WTC11 (cell line): ENCODE results near the gene RAD9A. TPM values are rescaled to one million over a fixed set of nuclear protein-coding genes. Genes with fewer than 3 reads are reported as not detected.
A peak's percentile ranks its signal among the peaks of the same experiment; 100 is the strongest.

Experiments
- ATAC-seq: fragments of 200-7000 bp; cut with Tn5 transposase; 2 replicates; pipeline ENCODE4 v1.10.0; 2021; ENCODE audit warnings: mild to moderate bottlenecking, moderate library complexity
- CTCF ChIA-PET: fragments of 300-600 bp; sonication (Branson Sonifier 250); formaldehyde crosslinking; loops from one replicate; lab custom pipeline; 2021; ENCODE audit warnings: antibody characterized with exemption; lab: Charles Lee
- POLR2A ChIA-PET: fragments of 350-600 bp; sonication (Branson Sonifier 250); formaldehyde crosslinking; loops from one replicate; lab custom pipeline; 2021; ENCODE audit warnings: antibody characterized with exemption; lab: Charles Lee
- DNase-seq: peaks from one replicate; pipeline ENCODE4 v3.0.0; 2021; ENCODE audit warnings: low spot score
- H3K27ac Mint-ChIP-seq: 2 replicates; pipeline ENCODE4 v1.8.0; 2021; ENCODE audit warnings: mixed read lengths
- H3K27me3 Mint-ChIP-seq: 2 replicates; pipeline ENCODE4 v1.8.0; 2021; ENCODE audit warnings: low read depth, mild to moderate bottlenecking, moderate library complexity, mixed read lengths
- H3K36me3 Mint-ChIP-seq: 2 replicates; pipeline ENCODE4 v1.8.0; 2021; ENCODE audit warnings: mixed read lengths
- H3K4me1 Mint-ChIP-seq: 2 replicates; pipeline ENCODE4 v1.8.0; 2022; ENCODE audit warnings: mixed read lengths
- H3K4me3 Mint-ChIP-seq: 2 replicates; pipeline ENCODE4 v1.8.0; 2021; ENCODE audit warnings: mild to moderate bottlenecking, moderate library complexity, mixed read lengths
- H3K9me3 Mint-ChIP-seq: 2 replicates; pipeline ENCODE4 v1.8.0; 2021; ENCODE audit warnings: mixed read lengths
- ATF1 ChIP-seq: sonication (generic); formaldehyde crosslinking; IDR thresholded peaks from 2 replicates; pipeline ENCODE4 v1.8.1; 2023; ENCODE audit warnings: mild to moderate bottlenecking, moderate library complexity, missing genetic modification reagents
- CREM ChIP-seq: sonication (generic); formaldehyde crosslinking; IDR thresholded peaks from 2 replicates; pipeline ENCODE4 v1.8.1; 2022; ENCODE audit warnings: mild to moderate bottlenecking, missing genetic modification reagents, moderate library complexity
- CTCF ChIP-seq: fragments of 200-600 bp; IDR thresholded peaks from 2 replicates; pipeline ENCODE4 v1.8.0; 2022; ENCODE audit warnings: antibody characterized with exemption
- EMX1 ChIP-seq: fragments of 250-450 bp; sonication (Bioruptor Pico); IDR thresholded peaks from 2 replicates; pipeline ENCODE4 v1.8.0; 2021; ENCODE audit warnings: mild to moderate bottlenecking
- ETV6 ChIP-seq: sonication (generic); formaldehyde crosslinking; IDR thresholded peaks from 2 replicates; pipeline ENCODE4 v1.8.1; 2022; ENCODE audit warnings: mild to moderate bottlenecking, missing genetic modification reagents
- GRHL2 ChIP-seq: fragments of 250-450 bp; sonication (Bioruptor Pico); IDR thresholded peaks from 2 replicates; pipeline ENCODE4 v1.8.0; 2022; ENCODE audit warnings: mild to moderate bottlenecking, moderate library complexity; ENCODE audit not compliant: insufficient replicate concordance, severe bottlenecking
- HMGA2 ChIP-seq: fragments of 250-450 bp; sonication (Bioruptor Pico); IDR thresholded peaks from 2 replicates; pipeline ENCODE4 v1.4.0; 2021; ENCODE audit warnings: mild to moderate bottlenecking, moderate library complexity
- JAZF1 ChIP-seq: fragments of 250-450 bp; sonication (Bioruptor Pico); IDR thresholded peaks from 2 replicates; pipeline ENCODE4 v1.9.0; 2021; ENCODE audit warnings: moderate library complexity, mild to moderate bottlenecking, inconsistent platforms
- NFATC4 ChIP-seq: fragments of 250-450 bp; sonication (Bioruptor Pico); IDR thresholded peaks from 2 replicates; pipeline ENCODE4 v1.9.0; 2021; ENCODE audit warnings: mild to moderate bottlenecking
- NFYB ChIP-seq: sonication (generic); formaldehyde crosslinking; conservative IDR thresholded peaks from 2 replicates; pipeline ENCODE4 v1.8.0; 2022; ENCODE audit warnings: low read depth, missing genetic modification reagents
- NR1H2 ChIP-seq: sonication (generic); formaldehyde crosslinking; IDR thresholded peaks from 2 replicates; pipeline ENCODE4 v1.9.0; 2021; ENCODE audit warnings: mild to moderate bottlenecking, moderate library complexity, missing genetic modification reagents
- NR3C1 ChIP-seq: sonication (generic); formaldehyde crosslinking; conservative IDR thresholded peaks from 2 replicates; pipeline ENCODE4 v1.8.1; 2023; ENCODE audit warnings: low read depth, mild to moderate bottlenecking, missing genetic modification reagents
- ZNF121 ChIP-seq: sonication (generic); formaldehyde crosslinking; IDR thresholded peaks from 2 replicates; pipeline ENCODE4 v1.8.0; 2023; ENCODE audit warnings: missing genetic modification reagents
- ZNF138 ChIP-seq: sonication (generic); formaldehyde crosslinking; conservative IDR thresholded peaks from 2 replicates; pipeline ENCODE4 v1.8.1; 2022; ENCODE audit warnings: mild to moderate bottlenecking, moderate library complexity, missing genetic modification reagents
- ZNF219 ChIP-seq: sonication (generic); formaldehyde crosslinking; IDR thresholded peaks from 2 replicates; pipeline ENCODE4 v1.8.0; 2023; ENCODE audit warnings: missing genetic modification reagents, mild to moderate bottlenecking, borderline replicate concordance
- ZSCAN18 ChIP-seq: fragments of 250-450 bp; sonication (Bioruptor Pico); IDR thresholded peaks from 2 replicates; pipeline ENCODE4 v2.1.2; 2022; ENCODE audit warnings: mild to moderate bottlenecking, moderate library complexity
- total RNA-seq: library from RNA; stranded (reverse); gene quantifications from 3 replicates; pipeline ENCODE4 v1.2.3, GENCODE V29; 2021
- TF ChIP-seq, protein P1 (sequence below): sonication (generic); formaldehyde crosslinking; IDR thresholded peaks from 2 replicates; pipeline ENCODE4 v1.8.1; 2022; ENCODE audit warnings: low read depth, mild to moderate bottlenecking, moderate library complexity, missing genetic modification reagents, borderline replicate concordance
- TF ChIP-seq, protein P2 (sequence below): fragments of 250-450 bp; sonication (Bioruptor Pico); IDR thresholded peaks from 2 replicates; pipeline ENCODE4 v1.8.0; 2021; ENCODE audit warnings: mild to moderate bottlenecking
- TF ChIP-seq, protein P3 (sequence below): fragments of 250-450 bp; sonication (Bioruptor Pico); IDR thresholded peaks from 2 replicates; pipeline ENCODE4 v1.9.0; 2021; ENCODE audit warnings: moderate library complexity, mild to moderate bottlenecking, inconsistent platforms, borderline replicate concordance
- TF ChIP-seq, protein P4 (sequence below): sonication (generic); formaldehyde crosslinking; IDR thresholded peaks from 2 replicates; pipeline ENCODE4 v1.8.0; 2022; ENCODE audit warnings: mild to moderate bottlenecking, missing genetic modification reagents

RAD9A gene
- total RNA-seq, 1 experiment from 2014 or later, result 45.5 TPM

DNA sequence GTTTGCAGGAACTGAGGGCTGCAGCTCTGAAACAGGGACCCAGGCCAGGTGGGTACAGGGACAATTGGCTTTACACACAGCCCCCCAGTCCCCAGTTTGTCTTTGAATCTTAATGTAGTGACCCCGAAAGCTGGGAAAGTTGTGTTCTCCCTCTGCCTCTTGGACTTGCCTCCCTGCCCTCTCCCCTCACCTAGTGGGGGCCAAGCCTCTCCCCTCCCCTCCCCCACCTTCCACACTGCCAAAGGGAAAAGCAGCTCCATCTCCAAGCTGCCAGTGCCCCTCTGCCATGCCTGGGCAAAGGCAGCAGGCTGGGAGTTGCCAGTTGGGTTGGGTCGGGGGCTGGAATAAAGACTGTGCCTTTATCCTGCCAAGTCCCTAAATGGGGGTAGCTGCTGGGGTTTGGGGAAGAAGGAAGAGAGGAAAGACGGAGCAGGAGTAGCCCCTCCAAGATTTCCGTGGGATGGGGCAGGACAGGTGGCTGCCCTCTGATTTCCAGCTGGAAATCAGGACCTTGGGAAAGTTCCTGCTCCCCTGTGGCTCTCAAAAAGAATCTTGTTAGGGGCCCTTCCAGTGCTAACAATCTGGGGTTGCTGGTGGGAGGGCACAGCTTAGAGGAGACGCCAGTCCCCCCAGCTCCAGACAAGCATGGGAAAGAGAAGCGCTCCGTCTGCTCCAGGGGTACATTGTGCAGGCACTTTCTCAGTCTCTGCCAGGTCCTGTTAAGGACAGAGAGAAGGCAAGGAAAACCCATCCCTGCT lies 15.5 kb upstream of the RAD9A start (continued):
- TF ChIP-seq ZNF219 (no peak), ETV6 (CRISPR knock-in tag) (no peak), NFATC4 (no peak), CTCF (no peak)

- CTCF ChIA-PET, result interaction anchor here (1.4 to 25.7 kb wide), 6 partner anchors 12 to 115 kb away, joined by 5 to 842 read pairs (median 12); partner anchors contain the start of genes POLD4 and PPP1CA
- POLR2A ChIA-PET, result interaction anchor here (0.7 to 1.2 kb wide), 2 partner anchors 19 to 20 kb away, joined by 3 read pairs; no protein-coding TSS in a partner anchor
- no peak overlapping the region for H3K27ac Mint-ChIP-seq
- TF ChIP-seq ZNF138 (CRISPR knock-in tag) (no peak), ZNF121 (CRISPR knock-in tag) (peak; percentile 84), NR3C1 (CRISPR knock-in tag) (no peak), NR1H2 (CRISPR knock-in tag) (no peak)
- TF ChIP-seq, protein P1, sequence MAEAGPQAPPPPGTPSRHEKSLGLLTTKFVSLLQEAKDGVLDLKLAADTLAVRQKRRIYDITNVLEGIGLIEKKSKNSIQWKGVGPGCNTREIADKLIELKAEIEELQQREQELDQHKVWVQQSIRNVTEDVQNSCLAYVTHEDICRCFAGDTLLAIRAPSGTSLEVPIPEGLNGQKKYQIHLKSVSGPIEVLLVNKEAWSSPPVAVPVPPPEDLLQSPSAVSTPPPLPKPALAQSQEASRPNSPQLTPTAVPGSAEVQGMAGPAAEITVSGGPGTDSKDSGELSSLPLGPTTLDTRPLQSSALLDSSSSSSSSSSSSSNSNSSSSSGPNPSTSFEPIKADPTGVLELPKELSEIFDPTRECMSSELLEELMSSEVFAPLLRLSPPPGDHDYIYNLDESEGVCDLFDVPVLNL (CRISPR knock-in tag), result no peak
- TF ChIP-seq, protein P2, sequence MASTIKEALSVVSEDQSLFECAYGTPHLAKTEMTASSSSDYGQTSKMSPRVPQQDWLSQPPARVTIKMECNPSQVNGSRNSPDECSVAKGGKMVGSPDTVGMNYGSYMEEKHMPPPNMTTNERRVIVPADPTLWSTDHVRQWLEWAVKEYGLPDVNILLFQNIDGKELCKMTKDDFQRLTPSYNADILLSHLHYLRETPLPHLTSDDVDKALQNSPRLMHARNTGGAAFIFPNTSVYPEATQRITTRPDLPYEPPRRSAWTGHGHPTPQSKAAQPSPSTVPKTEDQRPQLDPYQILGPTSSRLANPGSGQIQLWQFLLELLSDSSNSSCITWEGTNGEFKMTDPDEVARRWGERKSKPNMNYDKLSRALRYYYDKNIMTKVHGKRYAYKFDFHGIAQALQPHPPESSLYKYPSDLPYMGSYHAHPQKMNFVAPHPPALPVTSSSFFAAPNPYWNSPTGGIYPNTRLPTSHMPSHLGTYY (CRISPR knock-in tag), result no peak
- TF ChIP-seq, protein P3, sequence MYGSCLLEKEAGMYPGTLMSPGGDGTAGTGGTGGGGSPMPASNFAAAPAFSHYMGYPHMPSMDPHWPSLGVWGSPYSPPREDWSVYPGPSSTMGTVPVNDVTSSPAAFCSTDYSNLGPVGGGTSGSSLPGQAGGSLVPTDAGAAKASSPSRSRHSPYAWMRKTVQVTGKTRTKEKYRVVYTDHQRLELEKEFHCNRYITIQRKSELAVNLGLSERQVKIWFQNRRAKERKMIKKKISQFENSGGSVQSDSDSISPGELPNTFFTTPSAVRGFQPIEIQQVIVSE, result no peak
- TF ChIP-seq, all 79 proteins: peak for 1
- Mint-ChIP-seq H3K4me3 (no peak overlapping the region), H3K27me3 (peaks cover 61% of the 10 kb centered on the region), H3K9me3 (no peaks in the 10 kb centered on the region), H3K4me1 (peaks cover 29% of the 10 kb centered on the region), H3K36me3 (no peaks in the 10 kb centered on the region)
- DNase-seq (no peak), ATAC-seq (no peak)
Measured at GRCh38 chr11:67376873-67377808, 14.6 kb upstream of the RAD9A start.

DNA sequence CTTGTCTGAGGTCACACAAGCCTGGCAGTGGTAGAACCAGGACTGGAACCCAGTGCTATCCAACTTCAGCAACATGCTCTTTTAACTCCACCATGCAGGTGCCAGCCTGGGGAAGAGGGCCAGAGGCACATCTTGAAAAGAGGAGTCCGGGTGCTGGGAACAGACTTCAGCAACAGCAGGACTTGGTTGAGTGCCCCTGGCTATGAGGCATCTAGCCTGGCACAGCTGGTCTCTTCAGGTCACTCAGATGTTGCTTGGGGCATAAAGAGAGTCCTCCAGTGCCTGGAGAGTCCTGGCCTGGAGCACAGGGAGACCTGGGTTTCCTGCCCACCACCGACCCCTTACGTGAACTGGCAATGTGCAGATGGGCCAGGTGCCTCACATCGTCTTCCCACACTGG lies 13.2 kb upstream of the RAD9A start:
- H3K27ac Mint-ChIP-seq, result no peak overlapping the region
- no peak for ATAC-seq
- POLR2A ChIA-PET, result interaction anchor here (1.2 kb wide), 1 partner anchor 9 kb away, joined by 3 read pairs; no protein-coding TSS in a partner anchor
- TF ChIP-seq HMGA2 (CRISPR knock-in tag) (no peak), NFYB (CRISPR knock-in tag) (no peak), CREM (no peak), EMX1 (no peak), ATF1 (CRISPR knock-in tag) (no peak), JAZF1 (no peak), ZNF138 (CRISPR knock-in tag) (no peak), NR1H2 (CRISPR knock-in tag) (no peak), ZSCAN18 (CRISPR knock-in tag) (no peak), GRHL2 (CRISPR knock-in tag) (no peak)
- TF ChIP-seq, protein P4, sequence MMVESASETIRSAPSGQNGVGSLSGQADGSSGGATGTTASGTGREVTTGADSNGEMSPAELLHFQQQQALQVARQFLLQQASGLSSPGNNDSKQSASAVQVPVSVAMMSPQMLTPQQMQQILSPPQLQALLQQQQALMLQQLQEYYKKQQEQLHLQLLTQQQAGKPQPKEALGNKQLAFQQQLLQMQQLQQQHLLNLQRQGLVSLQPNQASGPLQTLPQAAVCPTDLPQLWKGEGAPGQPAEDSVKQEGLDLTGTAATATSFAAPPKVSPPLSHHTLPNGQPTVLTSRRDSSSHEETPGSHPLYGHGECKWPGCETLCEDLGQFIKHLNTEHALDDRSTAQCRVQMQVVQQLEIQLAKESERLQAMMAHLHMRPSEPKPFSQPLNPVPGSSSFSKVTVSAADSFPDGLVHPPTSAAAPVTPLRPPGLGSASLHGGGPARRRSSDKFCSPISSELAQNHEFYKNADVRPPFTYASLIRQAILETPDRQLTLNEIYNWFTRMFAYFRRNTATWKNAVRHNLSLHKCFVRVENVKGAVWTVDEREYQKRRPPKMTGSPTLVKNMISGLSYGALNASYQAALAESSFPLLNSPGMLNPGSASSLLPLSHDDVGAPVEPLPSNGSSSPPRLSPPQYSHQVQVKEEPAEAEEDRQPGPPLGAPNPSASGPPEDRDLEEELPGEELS (CRISPR knock-in tag), result no peak
- TF ChIP-seq, protein P1 (CRISPR knock-in tag), result no peak

More for the DNA sequence above, 13.2 kb upstream of the RAD9A start:
- no peak overlapping the region for H3K4me3 Mint-ChIP-seq
- H3K9me3 Mint-ChIP-seq, result no peaks in the 10 kb centered on the region
- no peaks in the 10 kb centered on the region for H3K36me3 Mint-ChIP-seq
- DNase-seq, result no peak
- H3K27me3 Mint-ChIP-seq, result peaks cover 67% of the 10 kb centered on the region
- CTCF ChIA-PET, result interaction anchor here (0.7 to 25.7 kb wide), 7 partner anchors 11 to 297 kb away, joined by 3 to 842 read pairs (median 5); partner anchors contain the start of gene POLD4
- H3K4me1 Mint-ChIP-seq, result peaks cover 33% of the 10 kb centered on the region
